NCI-H1436 treated with DMSO at 0.1 percent for 48 hours (cell line): Measurements from ENCODE around the gene EDA2R.

Source experiments
- DNase-seq: peaks from one replicate; lab custom pipeline; 2025; lab: John Stamatoyannopoulos, UW

EDA2R gene

GRCh38 chrX:66638591-66639500 is at the start of gene EDA2R:
EDA2R (minus strand) TSS chrX:66639078; CDS start chrX:66616020, 23,058 bp downstream.
- DNase-seq: no peak

GRCh38 chrX:66684196-66684595 is 45.3 kb upstream of the EDA2R start:
- no peak for DNase-seq

GRCh38 chrX:66680451-66680850 is 41.6 kb upstream of the EDA2R start:
- no peak for DNase-seq

- no peak for DNase-seq
Measured at GRCh38 chrX:66677430-66677829, 38.6 kb upstream of the EDA2R start.

GRCh38 chrX:66676990-66677389 is 38.1 kb upstream of the EDA2R start:
- DNase-seq: no peak

- DNase-seq: no peak
Measured at GRCh38 chrX:66676413-66676812, 37.5 kb upstream of the EDA2R start.

GRCh38 chrX:66675541-66675940 is 36.7 kb upstream of the EDA2R start:
- no peak for DNase-seq

- DNase-seq: no peak
Measured at GRCh38 chrX:66674506-66674905, 35.6 kb upstream of the EDA2R start.

GRCh38 chrX:66672106-66672505 is 33.2 kb upstream of the EDA2R start:
- DNase-seq: no peak

- no peak for DNase-seq
Measured at GRCh38 chrX:66654411-66654810, 15.5 kb upstream of the EDA2R start.

GRCh38 chrX:66635360-66635759 is 3.5 kb downstream of the EDA2R start:
- no peak for DNase-seq

- DNase-seq: no peak
Measured at GRCh38 chrX:66634272-66634671, 4.6 kb downstream of the EDA2R start.

- DNase-seq: no peak
Measured at GRCh38 chrX:66633541-66633940, 5.3 kb downstream of the EDA2R start.

GRCh38 chrX:66632981-66633380 is 5.9 kb downstream of the EDA2R start:
- no peak for DNase-seq

GRCh38 chrX:66632473-66632872 is 6.4 kb downstream of the EDA2R start:
- no peak for DNase-seq

GRCh38 chrX:66625525-66625924 is 13.4 kb downstream of the EDA2R start:
- DNase-seq: no peak

GRCh38 chrX:66622209-66622608 is 16.7 kb downstream of the EDA2R start:
- no peak for DNase-seq

- no peak for DNase-seq
Measured at GRCh38 chrX:66616944-66617343, 21.9 kb downstream of the EDA2R start.

- no peak for DNase-seq
Measured at GRCh38 chrX:66602381-66602938, 36.4 kb downstream of the EDA2R start.

GRCh38 chrX:66601522-66601921 is 37.4 kb downstream of the EDA2R start:
- no peak for DNase-seq

GRCh38 chrX:66579219-66579618 is 59.7 kb downstream of the EDA2R start:
- no peak for DNase-seq

- DNase-seq: no peak
Measured at GRCh38 chrX:66553973-66554372, 84.9 kb downstream of the EDA2R start.

- DNase-seq: no peak
Measured at GRCh38 chrX:66547847-66548369, 91.0 kb downstream of the EDA2R start.
